Vagina (tissue), 2 donors: Measurements from ENCODE around the gene DYNLT4. TPM values are rescaled to one million over a fixed set of nuclear protein-coding genes. Genes with fewer than 3 reads are reported as not detected.

Source experiments
- DNase-seq, 2 donors: peaks; one replicate each; pipeline ENCODE4 v3.0.0-alpha.2; 2017; ENCODE audit errors: extremely low spot score in 2 of 2
- H3K27ac ChIP-seq: fragments of 200-600 bp; sonication (generic); one replicate; pipeline ENCODE4 v1.5.1; 2019
- H3K27me3 ChIP-seq: fragments of 200-600 bp; sonication (generic); one replicate; pipeline ENCODE4 v1.5.1; 2019
- H3K36me3 ChIP-seq, 2 donors: fragments of 200-600 bp; sonication (generic); one replicate each; pipeline ENCODE4 v1.5.1; 2017 to 2019
- H3K4me1 ChIP-seq: fragments of 200-600 bp; sonication (generic); one replicate; pipeline ENCODE4 v1.5.1; 2019
- H3K4me3 ChIP-seq, 2 donors: fragments of 200-600 bp; sonication (generic); 1 replicate in 1 of 2; 2 replicates in 1 of 2; pipeline ENCODE4 v1.5.1; 2016 to 2019
- H3K9me3 ChIP-seq: fragments of 200-600 bp; sonication (generic); one replicate; pipeline ENCODE4 v1.5.1; 2019
- POLR2A ChIP-seq, 2 donors: fragments of 450-650 bp; IDR thresholded peaks; one replicate each; pipeline ENCODE4 v1.6.1; 2017; ENCODE audit warnings: antibody characterized with exemption in 2 of 2, mild to moderate bottlenecking in 2 of 2, moderate library complexity in 2 of 2
- POLR2AphosphoS5 ChIP-seq, 2 donors: sonication (generic); formaldehyde crosslinking; IDR thresholded peaks; one replicate each; pipeline ENCODE4 v1.9.0; 2017; ENCODE audit warnings: antibody characterized with exemption in 2 of 2, mild to moderate bottlenecking in 2 of 2, low read depth in 1 of 2; ENCODE audit not compliant: insufficient read depth in 1 of 2
- intact Hi-C: fragments of 100-400 bp; cut with DNase I; formaldehyde crosslinking; loops from one replicate; pipeline ENCODE4 v1.15.1; 2023
- total RNA-seq: library from RNA; depleted of rRNA; stranded (reverse); fragments of >200 nt; gene quantifications from one replicate; pipeline ENCODE4 v1.2.3, GENCODE V29; 2016
- TF ChIP-seq, protein P1 (sequence below), 3 experiments: fragments of 450-650 bp in 2 of 3; fragments of 200-600 bp in 1 of 3; sonication (generic) in 1 of 3; IDR thresholded peaks; one replicate each; pipeline ENCODE4 v1.5.1; 2017 to 2019; ENCODE audit warnings: antibody characterized with exemption in 3 of 3, mild to moderate bottlenecking in 2 of 3, moderate library complexity in 2 of 3

Gene DYNLT4
- total RNA-seq, 1 donor from 2014 or later: not detected

DNA sequence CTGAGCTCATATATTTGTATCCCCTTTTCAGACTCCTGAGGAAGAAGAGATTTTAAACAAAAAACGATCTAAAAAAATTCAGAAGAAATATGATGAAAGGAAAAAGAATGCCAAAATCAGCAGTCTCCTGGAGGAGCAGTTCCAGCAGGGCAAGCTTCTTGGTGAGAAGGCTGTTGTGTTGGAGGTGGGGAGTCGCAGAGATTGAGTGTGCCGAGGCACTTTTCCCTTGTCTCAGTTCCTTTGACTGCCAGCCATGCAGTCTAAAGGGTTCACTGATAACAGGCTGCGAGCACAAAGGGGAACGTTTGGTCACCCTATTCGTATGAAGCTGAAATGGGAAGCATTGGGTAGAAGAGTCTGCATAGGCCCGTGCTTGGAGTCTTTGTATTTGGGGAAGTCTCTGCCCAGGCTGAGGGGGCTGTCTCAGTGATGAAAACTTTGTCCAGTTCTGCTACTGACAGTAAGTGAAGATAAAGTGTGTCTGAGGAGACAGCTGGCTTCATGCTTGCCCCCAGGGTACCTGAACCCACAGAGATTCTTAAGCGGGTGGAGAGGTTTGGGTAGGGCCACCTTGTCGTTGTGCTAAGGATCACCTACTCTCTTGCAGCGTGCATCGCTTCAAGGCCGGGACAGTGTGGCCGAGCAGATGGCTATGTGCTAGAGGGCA is 29.0 kb downstream of the DYNLT4 start:
- intact Hi-C loops: loop anchor here (5.0 kb wide), 1 partner anchor 41 kb away; the partner anchor contains the start of gene KIF2C
- DNase-seq: no peak
- H3K27ac ChIP-seq: no peak overlapping the region
- H3K27me3 ChIP-seq: no peaks in the 10 kb centered on the region
- no peaks in the 10 kb centered on the region for H3K9me3 ChIP-seq
- no peak overlapping the region for H3K4me3 ChIP-seq
- peaks cover 26% of the 10 kb centered on the region for H3K4me1 ChIP-seq
- H3K36me3 ChIP-seq: peaks cover 0 to 39% of the 10 kb centered on the region in 2 donors
- TF ChIP-seq, protein P1, sequence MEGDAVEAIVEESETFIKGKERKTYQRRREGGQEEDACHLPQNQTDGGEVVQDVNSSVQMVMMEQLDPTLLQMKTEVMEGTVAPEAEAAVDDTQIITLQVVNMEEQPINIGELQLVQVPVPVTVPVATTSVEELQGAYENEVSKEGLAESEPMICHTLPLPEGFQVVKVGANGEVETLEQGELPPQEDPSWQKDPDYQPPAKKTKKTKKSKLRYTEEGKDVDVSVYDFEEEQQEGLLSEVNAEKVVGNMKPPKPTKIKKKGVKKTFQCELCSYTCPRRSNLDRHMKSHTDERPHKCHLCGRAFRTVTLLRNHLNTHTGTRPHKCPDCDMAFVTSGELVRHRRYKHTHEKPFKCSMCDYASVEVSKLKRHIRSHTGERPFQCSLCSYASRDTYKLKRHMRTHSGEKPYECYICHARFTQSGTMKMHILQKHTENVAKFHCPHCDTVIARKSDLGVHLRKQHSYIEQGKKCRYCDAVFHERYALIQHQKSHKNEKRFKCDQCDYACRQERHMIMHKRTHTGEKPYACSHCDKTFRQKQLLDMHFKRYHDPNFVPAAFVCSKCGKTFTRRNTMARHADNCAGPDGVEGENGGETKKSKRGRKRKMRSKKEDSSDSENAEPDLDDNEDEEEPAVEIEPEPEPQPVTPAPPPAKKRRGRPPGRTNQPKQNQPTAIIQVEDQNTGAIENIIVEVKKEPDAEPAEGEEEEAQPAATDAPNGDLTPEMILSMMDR (IDR thresholded peaks at IDR 0.05): no peak
- no peak for TF ChIP-seq POLR2A (IDR thresholded peaks at IDR 0.05)
- no peak for TF ChIP-seq POLR2AphosphoS5 (IDR thresholded peaks at IDR 0.05; ENCODE audit: insufficient read depth in 1 of 2, low read depth in 1 of 2)

DNA sequence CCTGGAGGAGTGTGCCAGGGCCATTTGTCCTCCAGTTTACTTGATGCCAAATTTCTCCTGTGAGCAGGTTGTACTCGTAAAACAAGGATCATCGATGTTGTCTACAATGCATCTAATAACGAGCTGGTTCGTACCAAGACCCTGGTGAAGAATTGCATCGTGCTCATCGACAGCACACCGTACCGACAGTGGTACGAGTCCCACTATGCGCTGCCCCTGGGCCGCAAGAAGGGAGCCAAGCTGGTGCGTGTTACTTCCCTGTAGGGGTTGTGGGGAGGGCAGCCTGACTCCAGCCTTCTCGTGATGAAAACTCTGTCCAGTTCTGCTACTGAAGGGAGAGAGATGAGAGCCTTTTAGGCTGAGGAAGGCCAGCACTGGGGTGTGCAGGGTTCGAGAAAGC is 29.6 kb downstream of the DYNLT4 start:
- TF ChIP-seq POLR2AphosphoS5 (IDR thresholded peaks at IDR 0.05; ENCODE audit: insufficient read depth in 1 of 2, low read depth in 1 of 2): no peak
- TF ChIP-seq POLR2A (IDR thresholded peaks at IDR 0.05): no peak
- TF ChIP-seq, protein P1 (IDR thresholded peaks at IDR 0.05): no peak
- H3K4me3 ChIP-seq: no peak overlapping the region
- intact Hi-C loops: loop anchor here (5.0 kb wide), 1 partner anchor 40 kb away; the partner anchor contains the start of gene KIF2C
- peaks cover 26% of the 10 kb centered on the region for H3K4me1 ChIP-seq
- H3K9me3 ChIP-seq: no peaks in the 10 kb centered on the region
- H3K36me3 ChIP-seq: peaks cover 0 to 39% of the 10 kb centered on the region in 2 donors
- DNase-seq: no peak
- no peak overlapping the region for H3K27ac ChIP-seq
- no peaks in the 10 kb centered on the region for H3K27me3 ChIP-seq

DNA sequence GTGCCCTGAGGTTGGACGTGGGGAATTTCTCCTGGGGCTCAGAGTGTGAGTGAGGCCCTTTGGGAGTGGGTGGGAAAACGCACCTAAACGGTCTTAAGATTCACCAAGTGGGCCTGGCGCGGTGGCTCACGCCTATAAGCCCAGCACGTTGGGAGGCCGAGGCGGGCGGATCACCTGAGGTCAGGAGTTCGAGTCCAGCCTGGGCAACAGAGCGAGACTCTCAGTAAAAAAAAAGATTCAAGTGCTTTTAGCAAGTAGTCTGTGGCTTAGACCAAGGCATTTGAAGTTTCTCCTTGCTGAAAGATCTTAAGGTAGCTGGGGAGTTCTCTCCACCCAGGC is 30.5 kb downstream of the DYNLT4 start:
- intact Hi-C loops: loop anchor here (5.0 kb wide), 1 partner anchor 39 kb away; the partner anchor contains the start of gene KIF2C
- peak overlapping the region; percentile 96 for H3K27ac ChIP-seq
- DNase-seq: no peak
- H3K36me3 ChIP-seq: peaks cover 0 to 39% of the 10 kb centered on the region in 2 donors
- H3K4me1 ChIP-seq: peaks cover 26% of the 10 kb centered on the region
- H3K4me3 ChIP-seq: peak overlapping the region; percentile 71 to 85
- H3K27me3 ChIP-seq: no peaks in the 10 kb centered on the region
- no peaks in the 10 kb centered on the region for H3K9me3 ChIP-seq
- TF ChIP-seq, protein P1 (IDR thresholded peaks at IDR 0.05): no peak
- TF ChIP-seq POLR2A (IDR thresholded peaks at IDR 0.05): no peak
- no peak for TF ChIP-seq POLR2AphosphoS5 (IDR thresholded peaks at IDR 0.05; ENCODE audit: insufficient read depth in 1 of 2, low read depth in 1 of 2)

DNA sequence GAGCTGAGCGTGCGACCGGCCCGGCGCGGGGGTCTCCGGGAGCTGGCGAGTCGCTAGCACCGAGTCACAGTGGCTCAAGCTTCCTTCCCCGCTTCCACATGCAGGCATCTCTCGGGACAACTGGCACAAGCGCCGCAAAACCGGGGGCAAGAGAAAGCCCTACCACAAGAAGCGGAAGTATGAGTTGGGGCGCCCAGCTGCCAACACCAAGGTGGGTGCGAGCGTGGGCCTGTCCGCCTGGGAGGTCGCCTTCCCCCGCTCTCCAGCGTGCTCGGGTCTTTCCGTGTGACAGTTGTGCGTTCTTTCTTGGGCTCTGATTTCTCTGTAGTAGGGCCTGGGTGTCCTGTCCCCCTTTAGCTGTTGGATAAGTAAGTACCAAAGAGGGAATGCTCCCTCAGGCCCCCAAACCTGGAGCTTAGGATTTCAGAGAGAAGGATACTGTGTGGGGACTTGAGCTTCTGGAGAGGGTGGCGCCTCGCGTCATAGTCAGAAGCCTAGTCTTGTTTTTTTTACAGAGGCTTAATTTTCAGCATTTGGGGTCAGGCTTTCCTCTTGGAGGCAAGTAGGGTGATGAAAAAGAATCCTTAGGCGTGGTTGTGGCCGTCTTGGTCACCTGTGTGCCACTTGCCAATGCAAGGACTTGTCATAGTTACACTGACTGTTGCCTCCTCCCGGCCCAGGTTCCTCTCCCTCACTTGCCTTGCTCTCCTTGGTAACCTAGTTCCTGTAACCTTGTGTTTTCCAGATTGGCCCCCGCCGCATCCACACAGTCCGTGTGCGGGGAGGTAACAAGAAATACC is 31.0 kb downstream of the DYNLT4 start:
- no peaks in the 10 kb centered on the region for H3K9me3 ChIP-seq
- no peak for DNase-seq
- H3K27me3 ChIP-seq: no peaks in the 10 kb centered on the region
- peaks cover 26% of the 10 kb centered on the region for H3K4me1 ChIP-seq
- TF ChIP-seq, protein P1 (IDR thresholded peaks at IDR 0.05): no peak
- TF ChIP-seq POLR2A (IDR thresholded peaks at IDR 0.05): no peak
- no peak for TF ChIP-seq POLR2AphosphoS5 (IDR thresholded peaks at IDR 0.05; ENCODE audit: insufficient read depth in 1 of 2, low read depth in 1 of 2)
- intact Hi-C loops: loop anchor here (5.0 kb wide), 1 partner anchor 39 kb away; the partner anchor contains the start of gene KIF2C
- peak overlapping the region; percentile 71 to 85 for H3K4me3 ChIP-seq
- peaks cover 0 to 39% of the 10 kb centered on the region in 2 donors for H3K36me3 ChIP-seq
- H3K27ac ChIP-seq: peak overlapping the region; percentile 96
